DND-41 (cell line): ENCODE data around the gene PSMD13.

Experiments
- EZH2 ChIP-seq: IDR thresholded peaks from 3 replicates; pipeline ENCODE4 v1.6.1; 2012; ENCODE audit warnings: borderline replicate concordance, low read depth, mild to moderate bottlenecking, moderate library complexity, low read length, inconsistent platforms; ENCODE audit not compliant: severe bottlenecking
- TF ChIP-seq, protein P1 (sequence below): IDR thresholded peaks from 2 replicates; pipeline ENCODE4 v1.5.1; 2012; ENCODE audit warnings: borderline replicate concordance, low read length, moderate library complexity, mild to moderate bottlenecking; ENCODE audit not compliant: poor library complexity, severe bottlenecking; ENCODE audit errors: extremely low read depth

- TF ChIP-seq, protein P1, sequence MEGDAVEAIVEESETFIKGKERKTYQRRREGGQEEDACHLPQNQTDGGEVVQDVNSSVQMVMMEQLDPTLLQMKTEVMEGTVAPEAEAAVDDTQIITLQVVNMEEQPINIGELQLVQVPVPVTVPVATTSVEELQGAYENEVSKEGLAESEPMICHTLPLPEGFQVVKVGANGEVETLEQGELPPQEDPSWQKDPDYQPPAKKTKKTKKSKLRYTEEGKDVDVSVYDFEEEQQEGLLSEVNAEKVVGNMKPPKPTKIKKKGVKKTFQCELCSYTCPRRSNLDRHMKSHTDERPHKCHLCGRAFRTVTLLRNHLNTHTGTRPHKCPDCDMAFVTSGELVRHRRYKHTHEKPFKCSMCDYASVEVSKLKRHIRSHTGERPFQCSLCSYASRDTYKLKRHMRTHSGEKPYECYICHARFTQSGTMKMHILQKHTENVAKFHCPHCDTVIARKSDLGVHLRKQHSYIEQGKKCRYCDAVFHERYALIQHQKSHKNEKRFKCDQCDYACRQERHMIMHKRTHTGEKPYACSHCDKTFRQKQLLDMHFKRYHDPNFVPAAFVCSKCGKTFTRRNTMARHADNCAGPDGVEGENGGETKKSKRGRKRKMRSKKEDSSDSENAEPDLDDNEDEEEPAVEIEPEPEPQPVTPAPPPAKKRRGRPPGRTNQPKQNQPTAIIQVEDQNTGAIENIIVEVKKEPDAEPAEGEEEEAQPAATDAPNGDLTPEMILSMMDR = no peak
- no peak for TF ChIP-seq EZH2
These were observed 37.7 kb upstream of the PSMD13 start for GRCh38 chr11:199004-199581.
